GM19351 (cell line): Measurements from ENCODE around the gene FAM117A.
"Not testable (repeated sequence)": the region's sequence is repeated elsewhere in the genome, so short reads cannot be mapped to it uniquely, and the experiment has no call there.

Experiments
- ATAC-seq: cut with Tn5 transposase; IDR thresholded peaks from one replicate; pipeline ENCODE4 v1.9.1; 2021; ENCODE audit warnings: mild to moderate bottlenecking, moderate library complexity; ENCODE audit not compliant: unreplicated experiment

FAM117A gene

GRCh38 chr17:49741692-49742076, 22.2 kb downstream of the FAM117A start:
- no peak for ATAC-seq

GRCh38 chr17:49741009-49741691, 22.8 kb downstream of the FAM117A start:
- peak; percentile 41 for ATAC-seq

GRCh38 chr17:49739641-49740271, 24.2 kb downstream of the FAM117A start:
- peak; percentile 53 for ATAC-seq

- ATAC-seq: no peak
Measured at GRCh38 chr17:49738456-49739163, 25.3 kb downstream of the FAM117A start.

- no peak for ATAC-seq
Measured at GRCh38 chr17:49734515-49735490, 29.1 kb downstream of the FAM117A start.

GRCh38 chr17:49731435-49731831, 32.5 kb downstream of the FAM117A start:
- ATAC-seq: no peak

GRCh38 chr17:49730785-49731434, 33.0 kb downstream of the FAM117A start:
- no peak for ATAC-seq

- no peak for ATAC-seq
Measured at GRCh38 chr17:49730078-49730784, 33.7 kb downstream of the FAM117A start.

- ATAC-seq: no peak
Measured at GRCh38 chr17:49729069-49729468, 34.9 kb downstream of the FAM117A start.

GRCh38 chr17:49728425-49728824, 35.5 kb downstream of the FAM117A start:
- no peak for ATAC-seq

- no peak for ATAC-seq
Measured at GRCh38 chr17:49727380-49727779, 36.6 kb downstream of the FAM117A start.

- no peak for ATAC-seq
Measured at GRCh38 chr17:49725452-49726130, 38.3 kb downstream of the FAM117A start.

GRCh38 chr17:49724552-49724951, 39.4 kb downstream of the FAM117A start:
- not testable (repeated sequence) for ATAC-seq

- no peak for ATAC-seq
Measured at GRCh38 chr17:49723423-49723822, 40.5 kb downstream of the FAM117A start.

GRCh38 chr17:49722066-49722465, 41.9 kb downstream of the FAM117A start:
- ATAC-seq: no peak

GRCh38 chr17:49717371-49717861, 46.5 kb downstream of the FAM117A start:
- ATAC-seq: no peak

- no peak for ATAC-seq
Measured at GRCh38 chr17:49716668-49717364, 47.1 kb downstream of the FAM117A start.

GRCh38 chr17:49715717-49716279, 48.1 kb downstream of the FAM117A start:
- ATAC-seq: no peak
